DOHH2 (cell line): ENCODE measurements around the gene MED27.

Experiments used
- CTCF ChIP-seq: fragments of 200-600 bp; sonication (generic); IDR thresholded peaks from one replicate; pipeline ENCODE4 v1.5.1; 2014; ENCODE audit warnings: antibody characterized with exemption, mild to moderate bottlenecking, low read depth, low read length; ENCODE audit not compliant: poor library complexity, severe bottlenecking
- EZH2phosphoT487 ChIP-seq: fragments of 200-600 bp; sonication (generic); IDR thresholded peaks from 2 replicates; pipeline ENCODE4 v1.6.1; 2017; ENCODE audit warnings: borderline replicate concordance, mild to moderate bottlenecking, antibody characterized with exemption, low read length, moderate library complexity, mixed read lengths

- no peak for TF ChIP-seq EZH2phosphoT487
- no peak for TF ChIP-seq CTCF
Measured at GRCh38 chr9:131868766-131869165, 210.9 kb downstream of the MED27 start.
